HT-29 (cell line): ENCODE measurements around the gene CADM1. TPM values are rescaled to one million over a fixed set of nuclear protein-coding genes. Genes with fewer than 3 reads are reported as not detected.
A peak's percentile ranks its signal among the peaks of the same experiment; 100 is the strongest.

ENCODE experiments used
- DNase-seq: peaks from one replicate; pipeline ENCODE4 v3.0.0-alpha.2; 2015; ENCODE audit warnings: low spot score
- total RNA-seq: library from RNA; depleted of rRNA; stranded (reverse); fragments of >200 nt; shearing (Covaris generic); gene quantifications from 2 replicates; pipeline ENCODE4 v1.2.3, GENCODE V29; 2014

Gene CADM1
- total RNA-seq, 1 experiment from 2014 or later, result not detected

DNA sequence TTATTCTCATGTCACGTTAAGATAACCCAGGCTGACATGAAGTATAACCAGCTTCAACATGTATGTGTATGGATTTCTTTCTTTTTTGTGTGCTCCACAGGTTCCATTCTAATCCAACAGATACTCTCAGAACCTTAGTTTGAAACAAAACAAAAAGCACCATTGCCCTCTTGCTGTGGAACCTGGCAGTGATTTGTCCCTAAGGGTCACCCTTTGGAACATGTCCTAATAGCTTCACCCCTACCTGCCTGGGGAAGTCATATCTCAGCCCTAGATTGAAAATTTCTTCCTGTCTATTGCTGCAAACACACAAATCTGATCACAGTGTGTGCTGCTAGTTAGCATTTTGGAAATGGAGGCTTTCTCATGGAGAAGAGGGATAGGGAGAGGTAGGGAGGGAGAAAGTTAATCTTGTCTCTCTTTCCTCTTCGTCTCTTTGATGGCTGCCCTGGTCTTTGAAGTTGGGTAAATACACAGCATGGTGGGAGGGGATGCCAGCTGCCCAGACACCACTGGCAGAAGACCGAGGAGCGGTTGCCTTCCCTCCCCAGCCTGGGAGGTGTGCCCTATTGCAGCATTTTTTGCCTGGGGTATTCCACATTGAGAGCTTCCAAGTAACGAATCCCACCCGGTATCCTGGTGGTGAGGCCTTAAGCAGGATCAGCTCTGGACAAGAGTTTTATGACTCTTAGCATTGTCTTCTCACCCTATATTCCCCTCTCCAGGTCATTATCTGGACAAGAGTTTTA is 11.6 kb upstream of the CADM1 start:
- DNase-seq, result no peak

DNA sequence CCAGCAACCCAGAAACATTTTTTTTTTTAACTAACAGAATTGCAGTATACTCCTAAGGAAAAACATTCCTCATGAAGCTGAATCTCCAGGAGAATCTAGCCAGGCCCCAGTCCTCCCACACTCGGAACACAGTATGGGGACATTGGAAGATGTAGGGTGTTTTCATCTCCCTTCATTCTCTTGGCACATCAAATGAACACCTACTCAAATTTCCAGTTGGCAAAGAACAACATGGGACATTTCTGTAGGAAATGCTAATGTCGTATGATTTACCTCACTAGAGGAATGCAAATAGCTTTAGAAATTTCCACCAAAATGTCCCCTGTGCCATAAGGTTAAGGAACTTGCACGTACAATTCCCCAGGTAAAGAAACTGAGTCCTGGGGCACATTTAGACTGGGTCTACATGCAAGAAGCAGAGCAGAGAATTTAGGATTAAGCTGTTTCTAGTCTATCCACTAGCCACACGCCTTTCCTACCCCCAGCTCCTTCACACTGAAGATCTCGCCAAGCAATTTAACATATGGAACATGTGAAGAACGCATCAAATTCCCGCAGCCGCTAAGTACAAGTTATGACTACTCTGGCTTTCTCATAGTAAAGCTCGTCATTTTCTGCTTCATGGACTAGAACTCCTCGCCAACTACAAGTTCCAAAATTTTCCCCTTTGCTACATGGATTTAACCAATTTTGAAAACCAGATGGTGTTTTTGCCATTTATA is 2.9 kb upstream of the CADM1 start:
- no peak for DNase-seq

DNA sequence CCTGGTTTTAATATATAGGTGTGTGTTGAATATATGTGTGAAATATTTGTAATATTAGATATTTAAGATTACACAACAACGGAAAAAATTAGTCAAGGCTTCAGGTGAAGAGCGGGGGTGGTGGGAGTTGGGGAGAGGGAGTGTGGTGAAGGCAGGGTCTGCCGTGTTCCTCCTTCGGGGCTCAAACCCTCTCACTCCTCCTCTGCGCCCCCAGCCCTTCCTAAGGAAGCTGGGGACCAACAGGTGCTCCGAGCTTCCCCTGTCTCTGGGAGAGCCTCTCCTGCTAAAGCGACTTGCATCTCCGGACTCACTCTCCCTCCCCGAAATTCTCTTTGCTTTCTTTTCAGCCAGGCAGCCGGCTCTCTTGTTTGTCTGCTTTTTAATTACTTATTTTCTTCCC is 960 bp upstream of the CADM1 start:
- DNase-seq, result no peak

DNA sequence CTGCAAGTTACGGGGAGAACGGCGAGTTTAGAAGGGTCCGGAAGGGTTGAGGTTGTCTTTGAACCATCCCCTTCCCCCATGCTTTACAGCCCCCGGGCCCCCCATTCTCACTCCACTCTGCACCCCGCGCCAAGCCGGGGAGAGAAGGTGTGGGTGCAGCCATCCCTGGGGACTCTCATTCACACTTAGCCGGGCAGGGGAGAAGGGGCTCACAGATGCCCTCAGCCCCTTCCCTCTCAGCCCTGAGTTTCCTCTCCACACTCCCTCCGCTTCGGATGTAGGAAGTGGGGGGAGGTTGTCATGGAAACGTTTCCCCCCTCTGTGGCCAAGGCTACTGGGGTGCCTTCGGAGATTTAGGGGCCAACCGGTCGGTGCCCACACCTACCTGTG is 334 bp downstream of the CADM1 start:
- no peak for DNase-seq

DNA sequence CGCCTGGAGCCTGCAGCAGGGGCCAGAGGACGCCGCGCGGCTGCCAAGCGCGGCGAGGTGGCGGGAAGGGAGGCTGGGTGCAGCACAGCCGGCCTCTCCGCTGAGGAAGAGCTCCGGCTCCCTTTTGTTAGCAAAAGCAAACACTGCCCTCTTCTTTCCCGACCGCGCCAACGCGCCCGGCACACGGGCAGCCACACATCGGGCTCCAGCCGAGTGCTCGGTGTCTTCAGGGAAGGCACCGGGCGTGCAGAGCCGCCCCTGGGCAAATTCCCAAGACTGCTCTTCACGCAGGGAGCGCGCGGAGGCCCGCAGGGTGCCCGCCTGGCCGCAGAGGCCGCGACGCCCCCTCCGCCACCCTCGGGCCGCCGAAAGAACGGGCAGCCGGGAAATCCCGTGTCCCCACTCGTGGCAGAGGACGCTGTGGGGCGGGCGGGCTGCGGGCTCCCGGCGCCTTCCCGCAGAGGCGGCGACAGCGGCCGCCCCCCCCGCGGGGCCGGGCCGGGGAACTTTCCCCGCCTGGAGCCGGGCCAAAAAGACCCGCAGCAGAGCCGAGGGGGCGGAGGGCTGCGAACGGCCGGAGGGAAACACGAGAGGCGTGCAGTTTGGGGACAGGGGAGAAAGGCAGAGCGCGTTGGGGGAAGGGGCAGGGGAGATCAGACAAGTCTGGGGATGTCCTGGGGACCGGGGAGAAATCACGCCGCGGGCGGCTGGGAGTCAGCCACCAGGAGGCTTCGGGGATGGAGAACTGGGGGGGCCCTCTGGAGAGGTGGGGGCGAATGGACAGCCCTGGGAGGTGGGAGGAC is 931 bp downstream of the CADM1 start:
- no peak for DNase-seq

DNA sequence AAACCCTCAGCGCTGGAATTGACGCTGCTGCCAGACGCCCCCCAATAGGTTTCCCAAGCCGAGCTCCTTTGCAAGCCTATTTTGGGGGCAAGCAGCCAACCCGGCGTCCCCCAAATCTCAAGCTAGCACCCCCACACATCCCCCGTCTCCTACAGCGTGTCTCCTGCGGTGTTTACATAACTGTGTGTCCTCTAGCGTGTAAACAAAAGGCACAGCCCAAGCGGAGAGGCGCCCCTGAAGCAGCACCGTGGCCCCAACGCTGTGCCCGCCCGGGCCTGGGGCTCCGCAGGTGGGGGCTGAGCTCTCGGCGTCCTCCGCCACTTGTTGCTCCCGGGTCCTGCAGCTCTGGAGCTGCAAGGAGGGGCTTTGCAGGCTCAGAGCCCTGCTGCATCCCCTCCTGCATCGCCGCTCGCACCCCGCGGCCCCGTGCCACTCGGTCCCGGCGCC is 1.6 kb downstream of the CADM1 start:
- no peak for DNase-seq

DNA sequence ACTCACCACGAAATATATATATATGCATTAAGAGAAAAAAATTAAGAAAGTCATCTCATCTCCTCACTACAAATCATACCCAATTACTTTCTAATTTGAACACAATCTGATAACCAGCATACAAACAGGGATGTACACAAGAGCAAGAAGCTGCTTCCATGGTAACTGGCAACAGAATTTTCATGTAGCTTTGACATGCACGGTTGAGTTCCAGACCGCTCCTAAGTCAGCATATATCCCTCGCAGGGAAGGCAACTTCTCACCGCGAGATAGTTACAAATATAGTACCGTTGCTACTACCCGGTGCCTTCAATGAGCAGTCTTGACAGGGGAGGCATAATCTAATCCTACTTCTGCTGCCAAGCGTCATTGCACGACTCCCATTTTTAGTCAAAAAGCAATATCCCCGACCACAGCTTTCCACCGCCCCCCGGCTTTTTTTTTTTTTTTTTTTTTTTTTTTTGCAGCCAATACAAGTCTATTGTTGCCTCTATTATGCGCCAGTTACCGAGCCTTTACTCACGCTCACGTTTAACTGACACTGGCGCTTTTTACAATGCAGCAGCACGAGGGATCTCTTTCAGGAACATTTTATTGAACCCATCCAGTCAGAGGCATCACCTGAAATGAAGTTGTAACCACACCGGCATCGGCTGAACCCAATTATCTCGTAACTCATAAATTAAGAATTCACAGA is 2.2 kb downstream of the CADM1 start:
- DNase-seq, result no peak

DNA sequence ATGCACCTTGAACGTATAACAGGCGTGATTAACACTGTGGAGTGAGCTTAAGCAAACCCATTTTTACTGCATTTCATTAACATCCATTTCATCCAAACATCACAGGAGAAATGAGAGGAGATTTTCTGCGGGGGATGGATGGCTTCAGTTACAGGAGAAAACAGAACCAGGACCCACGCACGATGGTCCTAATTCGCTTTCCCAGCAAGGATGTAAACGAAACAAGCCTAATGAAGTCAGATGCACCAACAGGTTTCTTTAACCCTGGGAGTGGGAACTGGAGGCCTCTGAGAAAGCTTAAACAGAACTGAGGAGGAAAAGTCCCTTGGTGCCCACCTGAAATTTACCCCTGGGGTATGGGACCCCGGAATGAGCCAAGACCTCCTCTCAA is 2.7 kb downstream of the CADM1 start:
- DNase-seq, result no peak

DNA sequence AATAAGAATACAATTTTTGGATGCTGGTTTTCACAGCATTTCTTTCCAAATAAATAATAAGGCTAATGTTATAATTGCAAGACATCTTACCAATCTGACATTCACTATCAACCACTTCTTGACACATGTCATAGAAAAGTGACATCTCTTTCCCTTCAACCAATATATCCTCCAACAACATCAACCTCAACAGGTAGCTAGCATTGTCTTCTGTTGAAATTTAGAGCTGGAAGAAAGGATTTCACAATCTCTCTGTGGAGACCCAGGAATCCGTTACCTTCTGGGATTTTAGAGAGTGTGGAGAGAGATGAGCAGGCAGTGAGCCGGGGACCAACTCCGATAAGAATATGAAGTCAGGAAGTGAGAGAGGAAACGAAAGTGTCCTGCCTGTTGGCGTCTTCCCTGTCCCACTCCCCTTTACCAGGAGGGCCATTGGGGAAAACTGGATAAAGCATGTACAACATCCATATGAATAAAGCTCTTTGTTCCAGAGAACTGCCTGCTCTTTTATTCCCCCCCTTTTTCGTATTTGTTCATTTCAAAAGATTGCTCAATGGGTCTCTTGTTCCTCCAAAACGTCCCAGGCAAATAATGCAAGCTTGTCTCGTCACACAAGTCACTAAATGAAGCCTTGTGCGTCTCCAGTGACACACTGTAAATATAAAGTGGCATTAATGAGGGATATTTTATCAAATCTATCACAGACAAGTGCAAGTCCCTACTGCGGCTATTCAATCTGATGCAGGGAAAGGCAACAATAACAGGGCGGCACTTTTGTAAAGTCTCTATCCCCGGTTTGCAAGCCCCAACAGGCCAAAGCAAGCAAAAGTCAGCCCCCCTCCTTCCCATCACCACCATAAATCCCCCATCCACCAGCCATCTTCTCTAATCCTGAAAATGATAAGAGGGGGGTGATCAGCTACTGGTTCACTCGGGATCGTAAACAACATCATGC is 3.4 kb downstream of the CADM1 start:
- no peak for DNase-seq

DNA sequence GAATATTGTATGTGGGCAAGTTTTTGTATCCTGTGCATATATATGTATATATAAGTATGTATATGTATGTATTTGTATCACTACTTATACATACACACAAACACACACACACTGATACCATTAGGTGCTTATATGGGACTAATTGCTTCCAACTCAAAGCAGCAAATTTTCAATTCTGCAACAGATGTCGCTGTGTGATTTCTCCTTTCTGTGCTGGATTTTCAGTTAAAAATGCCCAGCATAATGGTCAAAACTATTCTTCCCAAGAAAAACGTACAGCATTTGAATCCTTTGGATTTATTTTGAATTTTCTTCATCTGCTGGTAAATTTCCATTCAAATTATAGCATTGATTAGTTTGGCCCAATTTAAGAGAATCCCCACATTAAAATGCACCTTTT is 4.3 kb downstream of the CADM1 start:
- DNase-seq, result no peak

DNA sequence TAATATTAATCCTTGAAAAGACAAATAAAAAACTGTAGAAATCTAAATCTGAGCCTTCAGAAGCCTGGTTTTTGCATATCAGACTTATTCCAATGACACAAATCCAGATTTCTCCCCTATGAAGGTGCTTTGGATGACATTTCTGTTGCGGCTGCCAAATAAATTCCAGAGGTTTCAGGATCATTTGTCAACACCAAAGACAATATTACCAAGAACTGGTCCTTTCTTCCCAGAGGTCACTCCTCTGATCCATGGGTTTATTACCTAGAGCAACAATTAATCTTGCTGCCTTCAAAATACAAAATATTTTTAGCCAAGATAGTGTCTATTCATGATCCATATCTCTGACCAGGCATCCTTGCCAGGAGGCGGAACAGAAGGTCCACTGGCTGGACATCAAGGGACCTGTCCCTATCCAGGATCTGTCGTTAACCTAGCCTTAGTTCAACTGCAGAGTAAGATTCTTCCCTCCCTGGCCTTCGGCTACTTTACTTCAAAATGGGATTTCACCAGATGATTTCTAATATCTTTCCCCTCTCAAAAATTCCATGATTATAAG is 4.9 kb downstream of the CADM1 start:
- DNase-seq, result no peak

DNA sequence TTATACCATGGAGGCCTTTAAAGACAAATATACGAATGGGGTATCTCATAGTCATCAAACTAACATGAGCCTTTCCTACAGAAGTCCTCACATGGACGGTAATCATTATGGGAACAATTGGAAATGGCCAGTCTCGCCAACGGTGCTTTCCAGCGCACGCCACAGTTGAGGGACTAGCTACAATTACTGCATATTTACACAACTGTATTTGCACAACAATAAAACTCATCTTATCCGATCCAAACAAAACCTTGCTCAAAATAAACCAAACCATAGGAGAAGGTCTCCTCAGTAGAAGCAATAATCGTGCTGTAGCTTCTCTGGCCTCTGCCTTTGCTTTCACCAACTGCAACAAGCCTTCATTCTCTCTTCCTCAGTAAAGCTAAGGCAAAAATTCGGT is 5.9 kb downstream of the CADM1 start:
- DNase-seq, result no peak

DNA sequence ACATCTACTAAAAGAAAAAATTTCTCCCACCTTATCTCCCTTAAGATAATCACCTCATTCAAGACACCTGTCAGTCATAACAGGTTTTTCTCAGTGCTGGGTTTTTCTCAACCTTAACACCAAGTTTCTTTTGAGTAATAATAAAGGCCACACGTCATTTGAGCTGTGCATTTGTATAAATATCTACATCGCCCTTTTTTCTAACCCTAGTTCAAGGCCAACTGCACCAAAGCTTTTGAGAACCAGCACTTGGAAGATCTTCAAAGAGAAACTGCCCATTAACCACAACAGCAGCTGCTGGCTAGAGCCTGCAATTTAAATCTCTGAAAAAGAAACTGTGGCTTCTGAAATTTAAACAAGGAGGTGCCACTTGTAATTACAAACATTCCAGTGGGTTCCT is 6.9 kb downstream of the CADM1 start:
- no peak for DNase-seq

DNA sequence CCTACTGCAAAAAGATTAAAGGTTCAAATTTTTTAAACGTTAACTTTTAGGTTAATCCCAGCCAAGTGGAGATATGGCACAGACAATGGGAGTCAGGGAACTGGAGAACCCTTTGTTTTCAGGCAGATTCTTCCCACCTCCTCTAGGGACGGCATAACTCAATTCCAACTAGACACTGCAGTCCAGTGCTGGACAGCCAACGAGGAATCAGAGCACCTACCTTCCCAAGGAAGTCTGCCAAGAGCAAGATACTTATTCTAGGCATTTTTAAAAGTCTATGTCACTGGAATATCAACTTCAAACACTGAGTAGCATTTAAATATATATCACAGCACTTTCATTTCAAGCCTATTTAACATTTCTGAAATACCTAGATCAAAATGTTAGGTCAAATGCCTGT is 7.3 kb downstream of the CADM1 start:
- DNase-seq, result peak; percentile 28

DNA sequence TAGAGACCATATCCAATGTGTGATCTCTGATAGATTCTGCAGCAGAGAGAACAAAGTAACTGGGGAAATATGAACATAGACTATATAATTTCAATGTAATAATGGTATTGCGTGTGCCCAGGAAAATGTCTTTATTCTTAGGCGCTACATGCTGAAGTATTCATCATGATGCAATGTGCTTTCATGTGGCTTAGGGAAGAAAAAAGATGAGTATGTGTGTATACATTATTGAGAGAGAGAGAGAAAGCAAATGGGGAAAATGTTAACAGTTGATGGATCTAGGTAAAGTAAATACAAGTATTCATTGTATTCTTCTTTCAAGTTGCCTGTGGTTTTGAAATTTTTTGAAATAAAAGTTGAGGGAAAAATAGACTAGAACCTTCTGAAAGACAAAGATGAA is 10.3 kb downstream of the CADM1 start:
- DNase-seq, result no peak

DNA sequence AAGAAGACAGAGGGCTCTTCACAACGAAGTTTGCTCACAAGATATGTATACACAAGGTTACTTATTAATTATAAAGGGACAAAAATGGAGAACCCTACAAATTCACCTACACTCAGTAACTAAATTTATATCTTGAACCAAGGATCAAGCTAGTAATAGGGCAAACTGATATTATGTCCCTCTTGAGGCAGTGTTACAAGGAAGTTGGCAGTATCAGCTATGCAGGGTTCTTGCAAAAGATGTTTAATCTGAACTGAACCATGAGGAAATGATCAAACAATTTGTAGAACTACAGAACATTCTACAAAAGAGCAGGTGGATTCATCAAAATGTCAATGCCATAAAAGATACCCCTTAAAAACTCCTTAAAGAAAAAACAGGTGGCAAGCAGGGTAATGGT is 10.7 kb downstream of the CADM1 start:
- no peak for DNase-seq

DNA sequence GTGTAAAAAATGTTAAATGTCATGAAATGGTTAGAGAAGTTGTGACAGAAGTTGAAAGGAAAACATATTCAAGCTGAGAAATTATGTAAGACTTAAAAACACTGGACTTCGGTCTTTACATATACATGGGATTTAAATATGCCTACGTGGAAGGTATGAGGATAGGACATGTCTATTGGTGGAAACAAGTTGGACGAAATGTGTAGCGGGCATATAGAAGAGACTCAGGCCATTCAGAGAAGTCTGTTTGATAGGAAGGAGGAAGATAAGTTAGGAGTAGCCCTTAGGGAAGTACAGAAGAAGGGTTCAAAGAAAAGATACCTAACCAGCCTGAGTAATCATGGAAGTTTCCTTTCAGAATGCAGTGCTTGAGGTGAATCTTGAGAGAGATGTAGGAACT is 14.7 kb downstream of the CADM1 start:
- DNase-seq, result no peak

DNA sequence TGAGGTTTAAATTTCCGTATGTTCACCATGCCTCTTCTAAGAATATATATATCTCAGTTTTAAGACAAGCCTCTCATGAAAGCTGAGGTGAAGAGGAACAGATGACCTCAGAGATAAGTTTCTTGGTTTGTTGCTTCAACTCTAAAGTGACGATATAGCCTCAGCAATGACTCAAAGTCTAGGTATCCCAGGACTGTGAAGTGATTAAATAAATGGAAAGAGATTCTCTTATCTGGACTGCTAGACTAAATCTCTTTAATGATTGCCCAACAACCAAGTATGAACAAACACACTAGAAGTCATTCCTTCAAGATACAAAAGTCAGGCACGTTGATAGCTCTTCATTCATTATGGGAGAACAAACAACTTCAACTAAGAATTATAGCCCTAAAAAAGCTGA is 15.3 kb downstream of the CADM1 start:
- DNase-seq, result no peak

DNA sequence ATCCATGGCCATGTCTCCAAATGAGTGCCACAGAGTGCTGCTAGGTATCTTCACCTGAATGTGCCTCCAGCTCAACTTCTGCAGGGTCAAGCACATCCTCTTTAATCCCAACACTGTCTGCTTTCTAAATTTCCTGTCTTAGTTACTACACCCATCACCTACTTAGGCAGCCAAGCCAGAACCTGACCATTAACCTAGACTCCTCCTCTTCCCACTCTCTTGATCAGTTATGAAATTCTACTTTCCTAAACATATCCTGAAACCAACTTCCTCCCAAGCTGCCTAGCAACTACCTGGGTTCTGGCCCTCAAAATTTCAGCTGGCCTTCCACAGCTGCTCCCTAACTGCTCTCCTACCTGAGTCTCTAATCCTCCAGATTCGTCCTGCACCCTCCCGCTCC is 22.7 kb downstream of the CADM1 start:
- DNase-seq, result no peak

DNA sequence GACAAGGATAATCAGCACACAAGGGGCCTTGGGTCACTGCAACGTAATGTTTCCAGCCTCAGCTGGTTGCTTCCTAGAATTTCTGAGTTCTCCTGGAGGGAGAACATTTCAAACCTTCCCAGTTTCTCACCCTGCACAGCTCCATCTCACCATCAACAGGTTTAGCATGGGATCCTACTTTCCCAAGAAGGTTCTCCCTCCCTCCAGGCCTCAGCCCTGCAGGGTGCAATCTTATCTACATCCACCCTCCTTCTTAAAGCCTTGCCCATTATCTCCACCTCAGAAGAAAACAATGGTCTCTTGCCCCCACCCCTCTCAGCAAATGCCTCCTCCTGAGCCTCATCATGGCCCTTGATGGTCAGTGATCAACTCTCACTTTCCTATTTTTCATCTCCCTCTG is 23.6 kb downstream of the CADM1 start:
- no peak for DNase-seq
